DMS114 treated with DMSO at 0.1 percent for 48 hours (cell line): Measurements from ENCODE around the gene ROCK2.
A peak's percentile ranks its signal among the peaks of the same experiment; 100 is the strongest.
"Not testable (repeated sequence)": the region's sequence is repeated elsewhere in the genome, so short reads cannot be mapped to it uniquely, and the experiment has no call there.

Experiments used
- DNase-seq: peaks from one replicate; lab custom pipeline; 2025; ENCODE audit not compliant: unreplicated experiment; lab: John Stamatoyannopoulos, UW

Gene ROCK2

GRCh38 chr2:11342551-11343367 lies 1.7 kb downstream of the ROCK2 start:
- DNase-seq = no peak

GRCh38 chr2:11340717-11341116 lies 3.7 kb downstream of the ROCK2 start:
- no peak for DNase-seq

GRCh38 chr2:11339508-11340083 lies 4.8 kb downstream of the ROCK2 start:
- DNase-seq = no peak

- no peak for DNase-seq
Observed at GRCh38 chr2:11338580-11338979, 5.9 kb downstream of the ROCK2 start.

- no peak for DNase-seq
Observed at GRCh38 chr2:11337909-11338308, 6.5 kb downstream of the ROCK2 start.

- DNase-seq = no peak
Observed at GRCh38 chr2:11336189-11336588, 8.2 kb downstream of the ROCK2 start.

GRCh38 chr2:11333427-11334183 lies 10.8 kb downstream of the ROCK2 start:
- DNase-seq = no peak

- DNase-seq = no peak
Observed at GRCh38 chr2:11332596-11332995, 11.8 kb downstream of the ROCK2 start.

GRCh38 chr2:11330457-11331142 lies 13.8 kb downstream of the ROCK2 start:
- no peak for DNase-seq

GRCh38 chr2:11329776-11330175 lies 14.7 kb downstream of the ROCK2 start:
- no peak for DNase-seq

- not testable (repeated sequence) for DNase-seq
Observed at GRCh38 chr2:11328522-11328921, 15.9 kb downstream of the ROCK2 start.

GRCh38 chr2:11327871-11328270 lies 16.6 kb downstream of the ROCK2 start:
- DNase-seq = no peak

- DNase-seq = no peak
Observed at GRCh38 chr2:11326677-11327211, 17.7 kb downstream of the ROCK2 start.

GRCh38 chr2:11325961-11326676 lies 18.3 kb downstream of the ROCK2 start:
- DNase-seq = no peak

GRCh38 chr2:11321847-11322246 lies 22.6 kb downstream of the ROCK2 start:
- no peak for DNase-seq

- peak; percentile 7 for DNase-seq
Observed at GRCh38 chr2:11320698-11321492, 23.5 kb downstream of the ROCK2 start.

GRCh38 chr2:11319939-11320338 lies 24.5 kb downstream of the ROCK2 start:
- DNase-seq = no peak

- no peak for DNase-seq
Observed at GRCh38 chr2:11315074-11315705, 29.2 kb downstream of the ROCK2 start.

- no peak for DNase-seq
Observed at GRCh38 chr2:11314487-11314886, 29.9 kb downstream of the ROCK2 start.
